Measurements from ENCODE around the gene HOXB6.

The HOXB6 gene

GRCh38 chr17:48604770-48605329, at the start of gene HOXB6:
TSS of gene HOXB6 (minus strand) at chr17:48604986. CDS start at chr17:48598150, 6,836 bp downstream.
- no peak for DNase-seq

- no peak for DNase-seq
Observed at GRCh38 chr17:48649741-48650140, 45.0 kb upstream of the HOXB6 start.

GRCh38 chr17:48647963-48648245, 43.1 kb upstream of the HOXB6 start:
- no peak for DNase-seq

- no peak for DNase-seq
Observed at GRCh38 chr17:48647103-48647962, 42.5 kb upstream of the HOXB6 start.

- DNase-seq, result no peak
Observed at GRCh38 chr17:48646183-48647102, 41.7 kb upstream of the HOXB6 start.

- DNase-seq, result no peak
Observed at GRCh38 chr17:48645639-48646182, 40.9 kb upstream of the HOXB6 start.

- DNase-seq, result no peak
Observed at GRCh38 chr17:48644910-48645557, 40.2 kb upstream of the HOXB6 start.

- DNase-seq, result no peak
Observed at GRCh38 chr17:48644159-48644558, 39.4 kb upstream of the HOXB6 start.

GRCh38 chr17:48643697-48644012, 38.9 kb upstream of the HOXB6 start:
- DNase-seq, result no peak

- DNase-seq, result no peak
Observed at GRCh38 chr17:48642843-48643696, 38.3 kb upstream of the HOXB6 start.

- DNase-seq, result no peak
Observed at GRCh38 chr17:48642059-48642842, 37.5 kb upstream of the HOXB6 start.

GRCh38 chr17:48641541-48642058, 36.8 kb upstream of the HOXB6 start:
- DNase-seq, result no peak

GRCh38 chr17:48640858-48641180, 36.0 kb upstream of the HOXB6 start:
- no peak for DNase-seq

GRCh38 chr17:48639982-48640857, 35.4 kb upstream of the HOXB6 start:
- no peak for DNase-seq

- no peak for DNase-seq
Observed at GRCh38 chr17:48639136-48639535, 34.4 kb upstream of the HOXB6 start.

- DNase-seq, result no peak
Observed at GRCh38 chr17:48637323-48638260, 32.8 kb upstream of the HOXB6 start.
